Endothelial cell (in vitro differentiated cells): ENCODE results near the gene MYBPC1. TPM values are rescaled to one million over a fixed set of nuclear protein-coding genes. Genes with fewer than 3 reads are reported as not detected.

Experiments
- DNase-seq: peaks from one replicate; pipeline ENCODE4 v3.0.0; 2021; ENCODE audit warnings: low spot score
- H3K27ac Mint-ChIP-seq: one replicate; pipeline ENCODE4 v1.8.0; 2021; ENCODE audit warnings: mixed read lengths, inconsistent platforms; ENCODE audit not compliant: unreplicated experiment
- H3K27me3 Mint-ChIP-seq: one replicate; pipeline ENCODE4 v1.8.0; 2021; ENCODE audit warnings: mild to moderate bottlenecking, moderate library complexity, mixed read lengths, inconsistent platforms; ENCODE audit not compliant: unreplicated experiment
- H3K36me3 Mint-ChIP-seq: one replicate; pipeline ENCODE4 v1.8.0; 2021; ENCODE audit warnings: mild to moderate bottlenecking, low read depth, mixed read lengths, inconsistent platforms; ENCODE audit not compliant: unreplicated experiment
- H3K4me1 Mint-ChIP-seq: one replicate; pipeline ENCODE4 v1.8.0; 2021; ENCODE audit warnings: mild to moderate bottlenecking, mixed read lengths, inconsistent platforms; ENCODE audit not compliant: unreplicated experiment
- H3K4me3 Mint-ChIP-seq: one replicate; pipeline ENCODE4 v1.8.0; 2021; ENCODE audit warnings: mild to moderate bottlenecking, mixed read lengths, inconsistent platforms; ENCODE audit not compliant: unreplicated experiment
- H3K9me3 Mint-ChIP-seq: one replicate; pipeline ENCODE4 v1.8.0; 2021; ENCODE audit warnings: mixed read lengths, inconsistent platforms; ENCODE audit not compliant: unreplicated experiment
- total RNA-seq: library from RNA; stranded (reverse); fragmentation: NEBNext Ultra II Directional; extraction: Animal tissue kit (Norgen Biotek cat#: 25700); gene quantifications from one replicate; pipeline ENCODE4 v1.2.1, GENCODE V29; 2021; ENCODE audit not compliant: unreplicated experiment
- TF ChIP-seq, protein P1 (sequence below): fragments of 200-600 bp; sonication (generic); IDR thresholded peaks from one replicate; pipeline ENCODE4 v1.5.0; 2021; ENCODE audit warnings: antibody characterized with exemption; ENCODE audit not compliant: unreplicated experiment

MYBPC1 gene
- total RNA-seq, 1 donor from 2014 or later, result not detected

DNA sequence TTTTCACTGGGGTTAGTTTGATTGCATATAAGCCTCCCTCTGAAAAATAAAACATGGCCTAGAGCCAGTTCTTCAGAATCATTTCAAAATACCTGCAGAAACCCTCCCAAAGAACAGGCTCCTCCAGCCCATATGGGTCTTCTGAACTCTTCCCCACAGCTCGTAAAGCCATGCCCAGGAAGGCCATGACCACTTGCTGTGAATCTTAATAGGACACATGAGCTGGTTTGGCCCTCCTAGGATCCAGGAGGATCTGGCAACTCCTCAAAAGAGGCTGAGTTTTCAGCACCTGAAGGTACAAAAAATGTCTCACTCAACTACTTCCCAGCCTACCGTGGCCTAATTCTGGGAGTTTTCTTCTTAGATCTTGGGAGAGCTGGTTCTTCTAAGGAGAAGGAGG lies 2.4 kb downstream of the MYBPC1 start:
- Mint-ChIP-seq H3K27me3 (no peaks in the 10 kb centered on the region), H3K9me3 (no peaks in the 10 kb centered on the region), H3K36me3 (no peaks in the 10 kb centered on the region), H3K4me1 (no peaks in the 10 kb centered on the region), H3K4me3 (no peak overlapping the region), H3K27ac (no peak overlapping the region)
- TF ChIP-seq, protein P1, sequence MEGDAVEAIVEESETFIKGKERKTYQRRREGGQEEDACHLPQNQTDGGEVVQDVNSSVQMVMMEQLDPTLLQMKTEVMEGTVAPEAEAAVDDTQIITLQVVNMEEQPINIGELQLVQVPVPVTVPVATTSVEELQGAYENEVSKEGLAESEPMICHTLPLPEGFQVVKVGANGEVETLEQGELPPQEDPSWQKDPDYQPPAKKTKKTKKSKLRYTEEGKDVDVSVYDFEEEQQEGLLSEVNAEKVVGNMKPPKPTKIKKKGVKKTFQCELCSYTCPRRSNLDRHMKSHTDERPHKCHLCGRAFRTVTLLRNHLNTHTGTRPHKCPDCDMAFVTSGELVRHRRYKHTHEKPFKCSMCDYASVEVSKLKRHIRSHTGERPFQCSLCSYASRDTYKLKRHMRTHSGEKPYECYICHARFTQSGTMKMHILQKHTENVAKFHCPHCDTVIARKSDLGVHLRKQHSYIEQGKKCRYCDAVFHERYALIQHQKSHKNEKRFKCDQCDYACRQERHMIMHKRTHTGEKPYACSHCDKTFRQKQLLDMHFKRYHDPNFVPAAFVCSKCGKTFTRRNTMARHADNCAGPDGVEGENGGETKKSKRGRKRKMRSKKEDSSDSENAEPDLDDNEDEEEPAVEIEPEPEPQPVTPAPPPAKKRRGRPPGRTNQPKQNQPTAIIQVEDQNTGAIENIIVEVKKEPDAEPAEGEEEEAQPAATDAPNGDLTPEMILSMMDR, result no peak
- no peak for DNase-seq

DNA sequence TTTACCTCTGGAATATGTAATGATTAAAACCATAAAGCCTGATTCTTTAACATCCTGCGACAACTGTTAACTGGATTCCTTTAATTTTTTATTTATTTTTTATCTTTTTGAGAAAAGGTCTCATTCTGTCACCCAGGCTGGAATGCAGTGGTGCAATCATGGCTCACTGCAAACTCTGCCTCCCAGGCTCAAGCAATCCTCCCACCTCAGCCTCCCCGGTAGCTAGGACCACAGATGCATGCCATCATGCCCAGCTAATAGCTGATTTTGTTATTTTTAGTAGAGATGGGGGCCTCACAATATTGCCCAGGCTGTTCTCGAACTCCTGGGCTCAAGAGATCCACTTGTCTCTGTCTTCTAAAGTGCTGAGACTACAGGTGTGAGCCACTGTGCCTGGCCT lies 3.7 kb downstream of the MYBPC1 start:
- Mint-ChIP-seq H3K4me3 (no peak overlapping the region), H3K27me3 (no peaks in the 10 kb centered on the region), H3K9me3 (no peaks in the 10 kb centered on the region), H3K4me1 (no peaks in the 10 kb centered on the region), H3K36me3 (no peaks in the 10 kb centered on the region), H3K27ac (no peak overlapping the region)
- DNase-seq, result no peak
- TF ChIP-seq, protein P1, result no peak

DNA sequence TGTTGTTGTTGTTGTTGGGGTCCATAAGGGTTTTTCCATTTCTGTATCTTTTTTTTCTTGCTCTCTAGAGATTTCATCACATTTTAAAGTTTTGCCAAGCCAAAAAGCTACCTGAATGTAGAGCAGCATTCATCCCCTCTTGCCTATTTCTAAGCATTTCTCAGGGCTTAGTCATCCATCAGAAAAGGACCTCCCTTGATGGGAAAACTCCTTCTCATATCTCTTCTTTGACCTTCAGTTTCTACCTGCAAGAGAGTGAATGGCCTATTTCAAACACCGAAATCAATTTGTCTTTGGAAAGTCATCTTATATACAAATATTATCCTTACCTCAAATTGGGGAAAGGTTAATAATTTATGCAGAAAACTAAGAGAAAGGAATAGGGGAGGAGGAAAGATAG lies 4.5 kb downstream of the MYBPC1 start:
- H3K4me3 Mint-ChIP-seq, result no peak overlapping the region
- H3K4me1 Mint-ChIP-seq, result no peaks in the 10 kb centered on the region
- TF ChIP-seq, protein P1, result no peak
- no peak overlapping the region for H3K27ac Mint-ChIP-seq
- DNase-seq, result no peak
- H3K36me3 Mint-ChIP-seq, result no peaks in the 10 kb centered on the region
- no peaks in the 10 kb centered on the region for H3K27me3 Mint-ChIP-seq
- H3K9me3 Mint-ChIP-seq, result no peaks in the 10 kb centered on the region

DNA sequence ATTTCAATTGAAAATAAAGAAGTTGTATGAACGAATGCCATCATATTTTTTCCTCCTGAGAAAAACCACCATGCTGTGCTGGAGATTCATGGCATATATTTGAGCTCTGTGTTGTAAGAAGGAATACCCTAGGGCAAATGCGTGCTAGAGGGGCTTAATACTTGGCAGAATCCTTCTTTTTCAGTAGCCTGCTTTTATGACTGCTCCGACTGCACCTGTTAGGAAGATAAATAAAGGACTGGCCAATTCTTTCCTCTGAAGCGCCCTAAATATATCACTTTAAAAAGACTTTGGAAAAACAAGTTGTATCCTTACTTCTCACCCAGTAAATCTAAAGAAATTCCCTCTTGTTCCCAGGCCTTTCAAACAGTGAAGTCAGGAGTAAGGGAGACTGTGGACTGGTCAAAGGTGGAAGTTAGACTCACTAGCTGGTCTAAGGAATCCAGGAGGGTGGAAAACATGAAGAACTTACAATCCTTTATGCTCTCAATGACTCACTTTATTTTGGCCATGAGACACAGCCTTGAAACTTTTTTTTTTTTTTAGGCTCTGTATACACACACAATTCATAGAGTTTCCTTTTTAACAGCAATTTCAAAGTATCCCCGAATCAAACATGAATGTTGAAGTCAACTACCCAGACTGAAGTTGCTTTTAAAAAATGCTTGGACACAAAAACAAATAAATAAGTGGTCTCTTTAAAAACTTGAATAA lies 5.2 kb downstream of the MYBPC1 start:
- Mint-ChIP-seq H3K27me3 (no peaks in the 10 kb centered on the region), H3K9me3 (no peaks in the 10 kb centered on the region), H3K4me1 (no peaks in the 10 kb centered on the region), H3K27ac (no peak overlapping the region), H3K36me3 (no peaks in the 10 kb centered on the region), H3K4me3 (no peak overlapping the region)
- TF ChIP-seq, protein P1, result no peak
- no peak for DNase-seq

DNA sequence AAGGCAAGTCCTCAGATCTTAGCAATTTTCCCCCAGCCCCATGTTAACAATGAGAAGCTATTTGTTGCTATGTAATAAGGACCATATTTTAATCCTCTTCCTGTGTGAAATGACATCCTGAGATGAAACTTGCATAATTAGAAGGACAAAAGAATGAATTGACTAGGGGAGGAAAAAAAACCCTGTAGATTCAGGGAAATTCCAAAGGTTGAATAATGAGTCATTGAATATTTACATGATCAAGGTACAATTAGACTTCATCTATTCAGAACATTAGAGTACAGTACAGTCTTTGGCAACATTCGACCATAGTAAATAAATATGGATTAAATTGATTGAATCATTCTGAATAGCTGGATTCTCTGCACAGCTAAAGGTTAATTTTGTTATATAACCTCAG lies 9.4 kb downstream of the MYBPC1 start:
- H3K9me3 Mint-ChIP-seq, result no peaks in the 10 kb centered on the region
- H3K4me1 Mint-ChIP-seq, result no peaks in the 10 kb centered on the region
- no peak overlapping the region for H3K4me3 Mint-ChIP-seq
- TF ChIP-seq, protein P1, result no peak
- no peak overlapping the region for H3K27ac Mint-ChIP-seq
- H3K36me3 Mint-ChIP-seq, result no peaks in the 10 kb centered on the region
- no peaks in the 10 kb centered on the region for H3K27me3 Mint-ChIP-seq
- DNase-seq, result no peak
